Osteocyte (in vitro differentiated cells): ENCODE measurements around the gene AMY1C. TPM values are rescaled to one million over a fixed set of nuclear protein-coding genes. Genes with fewer than 3 reads are reported as not detected.
"Not testable (repeated sequence)": the region's sequence is repeated elsewhere in the genome, so short reads cannot be mapped to it uniquely, and the experiment has no call there.

ENCODE experiments used
- DNase-seq: peaks from one replicate; pipeline ENCODE4 v3.0.0; 2021; ENCODE audit warnings: mixed read lengths; ENCODE audit not compliant: unreplicated experiment; ENCODE audit errors: extremely low spot score
- H3K27ac Mint-ChIP-seq: one replicate; pipeline ENCODE4 v1.8.0; 2021; ENCODE audit warnings: mild to moderate bottlenecking, mixed read lengths; ENCODE audit not compliant: unreplicated experiment
- H3K27me3 Mint-ChIP-seq: one replicate; pipeline ENCODE4 v1.8.0; 2021; ENCODE audit warnings: mixed read lengths; ENCODE audit not compliant: unreplicated experiment
- H3K36me3 Mint-ChIP-seq: one replicate; pipeline ENCODE4 v1.8.0; 2021; ENCODE audit warnings: mixed read lengths; ENCODE audit not compliant: unreplicated experiment
- H3K4me1 Mint-ChIP-seq: one replicate; pipeline ENCODE4 v1.8.0; 2021; ENCODE audit warnings: mixed read lengths; ENCODE audit not compliant: unreplicated experiment
- H3K4me3 Mint-ChIP-seq: one replicate; pipeline ENCODE4 v1.8.0; 2021; ENCODE audit warnings: mild to moderate bottlenecking, moderate library complexity, mixed read lengths; ENCODE audit not compliant: unreplicated experiment
- H3K9me3 Mint-ChIP-seq: one replicate; pipeline ENCODE4 v1.8.0; 2021; ENCODE audit warnings: mixed read lengths; ENCODE audit not compliant: unreplicated experiment
- long read RNA-seq: library from polyadenylated mRNA; unstranded; transcript quantifications from one replicate; pipeline ENCODE4 v2.0.0, GENCODE V29; 2021
- total RNA-seq: library from RNA; stranded (reverse); gene quantifications from 2 replicates; pipeline ENCODE4 v1.2.1, GENCODE V29; 2021

Gene AMY1C
- not detected in 2 replicates for total RNA-seq
- long read RNA-seq = 0 reads

GRCh38 chr1:103749598-103749997 is at the start of gene AMY1C:
Gene AMY1C (plus strand): TSS chr1:103749898. CDS start chr1:103750470, 572 bp downstream.
- H3K4me3 Mint-ChIP-seq, H3K36me3 Mint-ChIP-seq, H3K4me1 Mint-ChIP-seq, H3K27me3 Mint-ChIP-seq, H3K27ac Mint-ChIP-seq, H3K9me3 Mint-ChIP-seq, DNase-seq: not testable (repeated sequence)

DNA sequence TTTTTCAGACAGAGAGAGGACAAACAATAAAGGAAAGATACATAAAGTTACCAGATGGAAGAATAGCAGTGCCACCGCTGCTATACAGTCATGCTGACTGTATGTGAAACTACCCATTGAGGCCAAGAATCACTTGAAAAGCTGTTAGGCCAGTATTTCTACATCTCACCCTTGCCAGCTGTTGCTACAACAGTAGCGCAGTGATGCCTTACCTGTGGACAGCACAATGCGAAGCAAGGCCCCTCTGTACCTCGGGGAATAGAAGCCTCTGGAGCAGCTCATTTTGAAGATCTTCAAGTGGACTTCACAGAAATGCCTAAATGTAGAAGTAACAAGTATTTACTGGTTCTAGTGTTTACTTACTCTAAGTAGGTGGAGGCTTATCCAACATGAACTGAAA is 49.0 kb upstream of the AMY1C start:
- not testable (repeated sequence) for H3K27ac Mint-ChIP-seq, H3K36me3 Mint-ChIP-seq, H3K4me3 Mint-ChIP-seq, H3K4me1 Mint-ChIP-seq, H3K27me3 Mint-ChIP-seq, DNase-seq, H3K9me3 Mint-ChIP-seq

- H3K27ac Mint-ChIP-seq, H3K27me3 Mint-ChIP-seq, H3K36me3 Mint-ChIP-seq, DNase-seq, H3K4me1 Mint-ChIP-seq, H3K9me3 Mint-ChIP-seq, H3K4me3 Mint-ChIP-seq: not testable (repeated sequence)
These were observed 48.4 kb upstream of the AMY1C start for GRCh38 chr1:103701256-103701655.

DNA sequence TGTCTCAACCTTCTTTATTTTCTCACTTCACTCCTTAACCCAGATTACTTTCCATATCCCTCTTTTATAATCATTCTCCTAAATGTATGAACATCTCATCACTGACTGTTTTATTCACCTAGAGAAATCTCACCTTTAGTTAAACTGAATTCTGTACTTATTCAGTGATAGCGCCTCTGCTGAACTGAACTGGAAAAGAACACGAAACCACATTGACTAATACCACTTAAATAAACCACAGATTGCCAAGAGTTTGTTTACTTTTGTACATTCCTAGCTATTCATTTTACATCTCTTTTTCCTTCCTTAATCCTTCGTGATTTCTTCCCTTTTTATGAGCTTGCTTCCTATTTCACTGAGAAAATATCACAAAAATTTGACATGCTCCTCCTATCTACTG is 42.0 kb upstream of the AMY1C start:
- H3K27ac Mint-ChIP-seq = not testable (repeated sequence)

GRCh38 chr1:103710381-103710780 is 39.3 kb upstream of the AMY1C start:
- DNase-seq, H3K9me3 Mint-ChIP-seq, H3K4me3 Mint-ChIP-seq, H3K27me3 Mint-ChIP-seq, H3K27ac Mint-ChIP-seq, H3K36me3 Mint-ChIP-seq, H3K4me1 Mint-ChIP-seq: not testable (repeated sequence)

More for the DNA sequence above, 42.0 kb upstream of the AMY1C start:
- H3K4me3 Mint-ChIP-seq, H3K27me3 Mint-ChIP-seq, H3K9me3 Mint-ChIP-seq, DNase-seq, H3K4me1 Mint-ChIP-seq, H3K36me3 Mint-ChIP-seq: not testable (repeated sequence)

- peak; percentile 78 for DNase-seq
- not testable (repeated sequence) for H3K4me3 Mint-ChIP-seq, H3K4me1 Mint-ChIP-seq, H3K27ac Mint-ChIP-seq, H3K27me3 Mint-ChIP-seq, H3K9me3 Mint-ChIP-seq, H3K36me3 Mint-ChIP-seq
These were observed 32.3 kb upstream of the AMY1C start for GRCh38 chr1:103717404-103717803.

- H3K4me3 Mint-ChIP-seq, H3K4me1 Mint-ChIP-seq, DNase-seq, H3K27ac Mint-ChIP-seq, H3K36me3 Mint-ChIP-seq, H3K9me3 Mint-ChIP-seq, H3K27me3 Mint-ChIP-seq: not testable (repeated sequence)
These were observed 28.2 kb upstream of the AMY1C start for GRCh38 chr1:103721473-103721872.

- H3K27me3 Mint-ChIP-seq, H3K9me3 Mint-ChIP-seq, DNase-seq, H3K4me3 Mint-ChIP-seq, H3K4me1 Mint-ChIP-seq, H3K27ac Mint-ChIP-seq, H3K36me3 Mint-ChIP-seq: not testable (repeated sequence)
These were observed 14.4 kb upstream of the AMY1C start for GRCh38 chr1:103735334-103735733.

GRCh38 chr1:103738031-103738430 is 11.7 kb upstream of the AMY1C start:
- not testable (repeated sequence) for H3K27me3 Mint-ChIP-seq, H3K4me3 Mint-ChIP-seq, DNase-seq, H3K9me3 Mint-ChIP-seq, H3K4me1 Mint-ChIP-seq, H3K36me3 Mint-ChIP-seq, H3K27ac Mint-ChIP-seq

DNA sequence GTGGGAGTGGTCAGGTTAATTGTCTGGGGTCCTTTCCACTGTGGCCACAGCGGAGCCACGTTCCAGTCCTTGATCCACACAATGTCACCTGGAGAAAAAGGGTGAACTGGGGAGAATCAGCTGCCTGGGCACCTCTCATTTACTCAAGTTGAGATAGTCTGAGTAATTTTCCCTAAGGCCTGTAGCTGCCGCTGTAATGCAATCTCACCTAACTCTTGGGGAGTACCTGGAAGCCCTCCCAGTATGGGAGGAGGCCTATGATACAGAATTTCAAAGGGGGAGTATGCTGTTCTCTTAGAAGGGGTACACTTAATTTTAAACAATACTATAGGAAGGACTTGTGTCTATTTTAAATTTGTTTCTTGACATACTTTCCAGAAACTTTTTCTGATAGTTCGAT is 5.2 kb upstream of the AMY1C start:
- DNase-seq, H3K27me3 Mint-ChIP-seq, H3K27ac Mint-ChIP-seq, H3K4me3 Mint-ChIP-seq, H3K36me3 Mint-ChIP-seq, H3K4me1 Mint-ChIP-seq, H3K9me3 Mint-ChIP-seq: not testable (repeated sequence)

GRCh38 chr1:103745040-103745439 is 4.7 kb upstream of the AMY1C start:
- H3K9me3 Mint-ChIP-seq, DNase-seq, H3K4me3 Mint-ChIP-seq, H3K4me1 Mint-ChIP-seq, H3K27me3 Mint-ChIP-seq, H3K27ac Mint-ChIP-seq, H3K36me3 Mint-ChIP-seq: not testable (repeated sequence)

DNA sequence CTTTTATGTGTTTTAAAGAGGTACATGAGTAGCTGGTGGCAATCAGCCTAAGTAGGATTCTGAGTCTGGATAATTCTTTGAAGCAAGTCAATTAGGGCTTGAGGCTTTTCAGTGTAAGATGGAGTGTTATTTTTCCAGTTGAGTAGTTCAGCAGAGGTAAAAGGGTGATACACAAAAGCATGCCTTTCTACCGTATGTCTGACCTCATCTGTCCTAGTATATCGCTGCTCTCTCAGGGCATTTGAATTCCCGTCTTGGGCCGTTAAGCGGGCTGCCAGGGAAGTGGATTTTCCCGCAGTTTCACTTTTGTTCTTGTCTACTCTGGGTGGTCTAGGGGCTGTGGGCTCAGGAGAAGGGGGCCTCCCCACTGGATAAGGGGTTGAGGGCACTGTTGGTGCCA is 1.4 kb upstream of the AMY1C start:
- DNase-seq, H3K27me3 Mint-ChIP-seq, H3K4me1 Mint-ChIP-seq, H3K4me3 Mint-ChIP-seq, H3K27ac Mint-ChIP-seq, H3K9me3 Mint-ChIP-seq, H3K36me3 Mint-ChIP-seq: not testable (repeated sequence)
